Measurements from ENCODE around the gene MEGF6. TPM values are rescaled to one million over a fixed set of nuclear protein-coding genes. Genes with fewer than 3 reads are reported as not detected.

MEGF6 gene
- total RNA-seq, 1 experiment from 2014 or later = 21.3 TPM

DNA sequence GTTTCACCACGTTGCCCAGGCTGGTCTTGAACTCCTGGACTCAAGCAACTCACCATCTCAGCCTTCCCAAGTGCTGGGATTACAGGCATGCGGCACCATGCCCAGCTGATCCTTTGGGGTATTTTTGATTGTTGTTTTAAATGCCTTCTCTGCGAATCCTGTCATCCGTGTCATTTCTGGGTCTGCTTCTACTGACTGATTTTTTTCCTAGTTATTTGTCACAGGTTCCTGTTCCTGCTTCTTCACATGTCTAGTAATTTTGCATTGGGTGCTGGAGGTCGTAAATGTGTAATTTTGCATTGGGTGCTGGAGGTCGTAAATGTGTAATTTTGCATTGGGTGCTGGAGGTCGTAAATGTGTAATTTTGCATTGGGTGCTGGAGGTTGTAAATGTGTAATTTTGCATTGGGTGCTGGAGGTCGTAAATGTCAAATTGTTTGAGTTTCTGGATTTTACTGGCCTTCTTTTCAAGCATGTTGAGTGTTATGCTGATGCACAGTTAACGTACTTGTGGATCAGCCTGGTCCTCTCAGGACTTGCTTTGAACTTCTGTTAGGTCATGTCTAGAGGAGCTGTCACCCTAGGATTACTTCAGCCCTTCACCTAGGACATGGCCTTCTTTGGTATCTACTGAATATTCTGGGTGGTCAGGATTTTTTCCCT lies 161.0 kb downstream of the MEGF6 start:
- Histone ChIP-seq H3K9ac (ENCODE audit: extremely low read depth, insufficient read length, low read length) (no peak overlapping the region), H2BK120ac (ENCODE audit: low read depth, low read length, poor library complexity, severe bottlenecking) (no peak overlapping the region), H3K79me2 (ENCODE audit: insufficient read depth, low read length) (no peaks in the 10 kb centered on the region), H2BK20ac (ENCODE audit: low read depth, low read length, poor library complexity, severe bottlenecking) (no peak overlapping the region), H3K4me1 (ENCODE audit: insufficient read depth, low read length) (no peaks in the 10 kb centered on the region), H2AK5ac (ENCODE audit: insufficient read length, low read length) (no peak overlapping the region), H3K27ac (ENCODE audit: insufficient read length, low read depth, low read length) (no peak overlapping the region), H3K23ac (ENCODE audit: insufficient read length, low read depth, low read length) (no peak overlapping the region), H3K9me3 (ENCODE audit: control insufficient read depth, low read depth, low read length) (no peaks in the 10 kb centered on the region), H2BK12ac (ENCODE audit: insufficient read length, low read depth, low read length) (no peak overlapping the region), H3K23me2 (ENCODE audit: insufficient read length, low read depth, low read length, poor library complexity, severe bottlenecking) (no peaks in the 10 kb centered on the region), H3K4ac (ENCODE audit: low read depth, low read length) (no peak overlapping the region), H2BK15ac (ENCODE audit: low read depth, low read length) (no peak overlapping the region), H3K4me2 (ENCODE audit: insufficient read depth, insufficient read length, low read length) (no peak overlapping the region), H3K79me1 (ENCODE audit: insufficient read depth, low read depth, low read length, poor library complexity, severe bottlenecking) (no peaks in the 10 kb centered on the region), H3T11ph (ENCODE audit: low read length) (no peak overlapping the region), H4K91ac (ENCODE audit: insufficient read length, low read depth, low read length) (no peak overlapping the region), H4K8ac (replicated peaks; ENCODE audit: insufficient read length, low read depth, low read length) (no peak overlapping the region), H3K18ac (ENCODE audit: insufficient read length, low read depth, low read length) (no peak overlapping the region), H3K56ac (ENCODE audit: insufficient read length, low read depth, low read length) (no peak overlapping the region), H2AFZ (ENCODE audit: low read length) (no peak overlapping the region), H2BK5ac (ENCODE audit: insufficient read length, low read length) (no peak overlapping the region), H4K20me1 (ENCODE audit: control insufficient read depth, insufficient read depth, insufficient read length) (no peaks in the 10 kb centered on the region), H3K14ac (ENCODE audit: insufficient read depth, low read length) (no peak overlapping the region), H3K27me3 (ENCODE audit: insufficient read depth, low read length) (no peaks in the 10 kb centered on the region), H4K5ac (ENCODE audit: insufficient read length, low read depth, low read length) (no peak overlapping the region)
- Mint-ChIP-seq H3K4me1 (peaks cover under 1 to 3% of the 10 kb centered on the region in 2 experiments; a peak in 3 of 4 replicates), H3K9me3 (peaks cover 0 to 4% of the 10 kb centered on the region in 2 experiments; a peak in 2 of 5 replicates), H3K36me3 (ENCODE audit: insufficient read depth in 1 of 3, low read depth in 3 of 3) (no peaks in the 10 kb centered on the region), H3K4me3 (no peak overlapping the region), H3K27me3 (ENCODE audit: low read depth) (peaks cover 13% of the 10 kb centered on the region), H3K27ac (no peak overlapping the region)
- no peak for DNase-seq
- no CpG with 5 or more reads among the region's 9 CpGs for WGBS (ENCODE audit: extremely low coverage, insufficient read length, low lambda C conversion rate)
- TF ChIP-seq, protein P1, sequence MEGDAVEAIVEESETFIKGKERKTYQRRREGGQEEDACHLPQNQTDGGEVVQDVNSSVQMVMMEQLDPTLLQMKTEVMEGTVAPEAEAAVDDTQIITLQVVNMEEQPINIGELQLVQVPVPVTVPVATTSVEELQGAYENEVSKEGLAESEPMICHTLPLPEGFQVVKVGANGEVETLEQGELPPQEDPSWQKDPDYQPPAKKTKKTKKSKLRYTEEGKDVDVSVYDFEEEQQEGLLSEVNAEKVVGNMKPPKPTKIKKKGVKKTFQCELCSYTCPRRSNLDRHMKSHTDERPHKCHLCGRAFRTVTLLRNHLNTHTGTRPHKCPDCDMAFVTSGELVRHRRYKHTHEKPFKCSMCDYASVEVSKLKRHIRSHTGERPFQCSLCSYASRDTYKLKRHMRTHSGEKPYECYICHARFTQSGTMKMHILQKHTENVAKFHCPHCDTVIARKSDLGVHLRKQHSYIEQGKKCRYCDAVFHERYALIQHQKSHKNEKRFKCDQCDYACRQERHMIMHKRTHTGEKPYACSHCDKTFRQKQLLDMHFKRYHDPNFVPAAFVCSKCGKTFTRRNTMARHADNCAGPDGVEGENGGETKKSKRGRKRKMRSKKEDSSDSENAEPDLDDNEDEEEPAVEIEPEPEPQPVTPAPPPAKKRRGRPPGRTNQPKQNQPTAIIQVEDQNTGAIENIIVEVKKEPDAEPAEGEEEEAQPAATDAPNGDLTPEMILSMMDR (conservative IDR thresholded peaks at IDR 0.05) = no peak
